Neural cell (in vitro differentiated cells): ENCODE data around the gene VIM. TPM values are rescaled to one million over a fixed set of nuclear protein-coding genes. Genes with fewer than 3 reads are reported as not detected.

Experiments
- H2AFZ ChIP-seq: fragments of 200-600, 300-800 bp; sonication (generic), shearing (Covaris generic); 2 replicates; pipeline ENCODE4 v1.6.0; 2014; ENCODE audit warnings: low read depth, mild to moderate bottlenecking, antibody characterized with exemption, low read length, moderate library complexity
- H3F3A ChIP-seq: fragments of 200-600 bp; shearing (Covaris generic); 2 replicates; pipeline ENCODE4 v1.6.1; 2016; ENCODE audit warnings: mild to moderate bottlenecking, moderate library complexity, mixed read lengths, antibody characterized with exemption, low read length; ENCODE audit not compliant: insufficient read depth, poor library complexity, severe bottlenecking
- H3K27ac ChIP-seq: fragments of 200-600, 300-800 bp; sonication (generic), shearing (Covaris generic); 2 replicates; pipeline ENCODE4 v1.5.1; 2014; ENCODE audit warnings: mild to moderate bottlenecking, low read length, moderate library complexity
- H3K27me3 ChIP-seq: fragments of 300-800, 200-600 bp; sonication (generic), shearing (Covaris generic); 2 replicates; pipeline ENCODE4 v1.6.0; 2014; ENCODE audit warnings: mild to moderate bottlenecking, low read depth, low read length, moderate library complexity; ENCODE audit not compliant: insufficient read depth
- H3K36me3 ChIP-seq: fragments of 300-800, 200-600 bp; sonication (generic), shearing (Covaris generic); 2 replicates; pipeline ENCODE4 v1.5.1; 2014; ENCODE audit warnings: mild to moderate bottlenecking, antibody characterized with exemption, low read length, moderate library complexity; ENCODE audit not compliant: insufficient read depth
- H3K4me2 ChIP-seq: fragments of 300-800, 200-600 bp; sonication (generic), shearing (Covaris generic); 2 replicates; pipeline ENCODE4 v1.6.0; 2014; ENCODE audit warnings: mild to moderate bottlenecking, low read length
- H3K4me3 ChIP-seq: fragments of 300-800, 200-600 bp; sonication (generic), shearing (Covaris generic); 2 replicates; pipeline ENCODE4 v1.5.1; 2014; ENCODE audit warnings: mild to moderate bottlenecking, low read length, moderate library complexity
- H3K79me2 ChIP-seq: fragments of 200-600 bp; shearing (Covaris generic); replicated peaks from 2 replicates; pipeline ENCODE4 v1.6.0; 2014; ENCODE audit warnings: mild to moderate bottlenecking, low read length, moderate library complexity; ENCODE audit not compliant: insufficient read depth
- H3K9ac ChIP-seq: fragments of 300-800, 200-600 bp; sonication (generic), shearing (Covaris generic); 2 replicates; pipeline ENCODE4 v1.6.1; 2016; ENCODE audit warnings: mild to moderate bottlenecking, low read length, mixed read lengths
- H3K9me2 ChIP-seq: fragments of 200-600 bp; shearing (Covaris generic); 2 replicates; pipeline ENCODE4 v1.6.1; 2016; ENCODE audit warnings: mild to moderate bottlenecking, low read length, mixed read lengths; ENCODE audit not compliant: insufficient read depth
- H3K9me3 ChIP-seq: fragments of 200-600, 300-800 bp; sonication (generic), shearing (Covaris generic); 2 replicates; pipeline ENCODE4 v1.6.1; 2016; ENCODE audit warnings: mild to moderate bottlenecking, mixed run types, low read length, moderate library complexity, mixed read lengths
- H4K20me1 ChIP-seq: fragments of 200-600 bp; shearing (Covaris generic); 2 replicates; pipeline ENCODE4 v1.6.1; 2016; ENCODE audit warnings: mild to moderate bottlenecking, mixed run types; ENCODE audit not compliant: insufficient read depth
- CTCF ChIP-seq: fragments of 450-650 bp; IDR thresholded peaks from 2 replicates; pipeline ENCODE4 v1.5.1; 2014; ENCODE audit warnings: antibody characterized with exemption, mild to moderate bottlenecking, moderate library complexity; ENCODE audit not compliant: poor library complexity, severe bottlenecking
- EP300 ChIP-seq: fragments of 450-650 bp; conservative IDR thresholded peaks from 2 replicates; pipeline ENCODE4 v1.6.1; 2014; ENCODE audit warnings: antibody characterized with exemption, mild to moderate bottlenecking, moderate library complexity; ENCODE audit not compliant: poor library complexity, severe bottlenecking
- EZH2 ChIP-seq: fragments of 200-600, 300-800 bp; shearing (Covaris generic), sonication (generic); IDR thresholded peaks from 2 replicates; pipeline ENCODE4 v1.6.1; 2014; ENCODE audit warnings: antibody characterized with exemption, low read length, borderline replicate concordance, mild to moderate bottlenecking; ENCODE audit not compliant: insufficient read depth, poor library complexity, severe bottlenecking
- MXI1 ChIP-seq: fragments of 450-650 bp; conservative IDR thresholded peaks from 2 replicates; pipeline ENCODE4 v1.6.1; 2014; ENCODE audit warnings: antibody characterized with exemption, mild to moderate bottlenecking; ENCODE audit not compliant: poor library complexity, severe bottlenecking
- POLR2AphosphoS5 ChIP-seq: IDR thresholded peaks from 2 replicates; pipeline ENCODE4 v1.6.1; 2012
- RAD21 ChIP-seq: fragments of 450-650 bp; conservative IDR thresholded peaks from 2 replicates; pipeline ENCODE4 v1.6.1; 2014; ENCODE audit warnings: antibody characterized with exemption, mild to moderate bottlenecking, moderate library complexity
- REST ChIP-seq: IDR thresholded peaks from 2 replicates; pipeline ENCODE4 v1.6.1; 2012; ENCODE audit warnings: borderline replicate concordance
- SMC3 ChIP-seq: fragments of 450-650 bp; conservative IDR thresholded peaks from 2 replicates; pipeline ENCODE4 v1.6.1; 2014; ENCODE audit warnings: antibody characterized with exemption, mild to moderate bottlenecking, moderate library complexity; ENCODE audit not compliant: poor library complexity
- TAF1 ChIP-seq: IDR thresholded peaks from 2 replicates; pipeline ENCODE4 v1.6.1; 2012; ENCODE audit warnings: low read depth
- polyA plus RNA-seq: library from polyadenylated mRNA; depleted of rRNA; stranded (reverse); fragments of >200 nt; gene quantifications from 2 replicates; pipeline ENCODE4 v1.2.3, GENCODE V29; 2014

Gene VIM
- polyA plus RNA-seq, 1 donor from 2014 or later = 170 TPM

GRCh38 chr10:17229016-17229716, 1.1 kb downstream of the VIM start:
- Histone ChIP-seq H3K4me3 (peak overlapping the region; percentile 99), H3K27ac (peak overlapping the region; percentile 78), H3K9ac (peak overlapping the region; percentile 80), H3K4me2 (peak overlapping the region; percentile 66), H3K9me3 (no peaks in the 10 kb centered on the region), H4K20me1 (no peaks in the 10 kb centered on the region), H3K36me3 (no peaks in the 10 kb centered on the region), H3K27me3 (no peaks in the 10 kb centered on the region), H3F3A (no peaks in the 10 kb centered on the region), H3K79me2 (peaks cover 37% of the 10 kb centered on the region), H3K9me2 (no peaks in the 10 kb centered on the region), H2AFZ (peak overlapping the region; percentile 95)
- TF ChIP-seq SMC3 (peak; percentile 62), EZH2 (no peak), TAF1 (no peak), POLR2AphosphoS5 (peak; percentile 57), MXI1 (peak; percentile 94)

- H3K27me3 ChIP-seq = no peaks in the 10 kb centered on the region
- TF ChIP-seq REST = no peak
- peak; percentile 14 for TF ChIP-seq TAF1
- no peak for TF ChIP-seq POLR2AphosphoS5
- peak; percentile 28 for TF ChIP-seq MXI1
- TF ChIP-seq RAD21 = no peak
- no peaks in the 10 kb centered on the region for H3K9me3 ChIP-seq
- no peak overlapping the region for H2AFZ ChIP-seq
- no peaks in the 10 kb centered on the region for H3F3A ChIP-seq
- H3K79me2 ChIP-seq = peaks cover 37% of the 10 kb centered on the region
- H3K9ac ChIP-seq = peak overlapping the region; percentile 80
- peak overlapping the region; percentile 64 for H3K27ac ChIP-seq
- peak overlapping the region; percentile 99 for H3K4me3 ChIP-seq
- H3K4me2 ChIP-seq = peak overlapping the region; percentile 66
- no peaks in the 10 kb centered on the region for H3K9me2 ChIP-seq
- peaks cover 1% of the 10 kb centered on the region for H3K36me3 ChIP-seq
- H4K20me1 ChIP-seq = no peaks in the 10 kb centered on the region
Observed at GRCh38 chr10:17229717-17229966, 1.6 kb downstream of the VIM start.

- no peaks in the 10 kb centered on the region for H4K20me1 ChIP-seq
- H3K9me2 ChIP-seq = no peaks in the 10 kb centered on the region
- no peak overlapping the region for H2AFZ ChIP-seq
Observed at GRCh38 chr10:17229967-17230682, 2.1 kb downstream of the VIM start.

More at GRCh38 chr10:17229967-17230682, 2.1 kb downstream of the VIM start:
- Histone ChIP-seq H3K27me3 (no peaks in the 10 kb centered on the region), H3F3A (no peaks in the 10 kb centered on the region), H3K36me3 (peaks cover 6% of the 10 kb centered on the region), H3K9me3 (no peaks in the 10 kb centered on the region), H3K79me2 (peaks cover 37% of the 10 kb centered on the region), H3K9ac (peak overlapping the region; percentile 80), H3K4me3 (peak overlapping the region; percentile 99), H3K27ac (no peak overlapping the region), H3K4me2 (peak overlapping the region; percentile 66)
- TF ChIP-seq CTCF = no peak
- TF ChIP-seq REST = no peak
- no peak for TF ChIP-seq RAD21
- peak; percentile 23 for TF ChIP-seq MXI1
- TF ChIP-seq SMC3 = no peak
- no peak for TF ChIP-seq EP300
- peak; percentile 4 for TF ChIP-seq TAF1
- TF ChIP-seq EZH2 = no peak
